K562 (cell line): ENCODE measurements around the gene POLR3E. TPM values are rescaled to one million over a fixed set of nuclear protein-coding genes. Genes with fewer than 3 reads are reported as not detected.

Experiments
- ATAC-seq: fragments of 200-7000 bp; cut with Tn5 transposase; 3 replicates; pipeline ENCODE4 v1.9.1; 2020; ENCODE audit warnings: moderate library complexity
- BruUV-seq: library from RNA; stranded (reverse); fragments of 400-500 nt; replicated peaks from 2 replicates; lab custom pipeline; 2021; lab: Mats Ljungman, UMichigan
- CTCF ChIA-PET: fragments of 300-600 bp; formaldehyde crosslinking; extraction: SDS; loops from one replicate; lab custom pipeline; 2021; ENCODE audit warnings: low intra/inter-chr PET ratio; lab: Yijun Ruan, JAX
- POLR2A ChIA-PET: fragments of 300-600, 350-650 bp; sonication (Branson Sonifier 250); formaldehyde crosslinking; extraction: SDS; loops from one replicate; lab custom pipeline; 2021; ENCODE audit warnings: antibody characterized with exemption, inconsistent platforms; lab: Yijun Ruan, JAX
- DNase-seq, 4 experiments: peaks; one replicate each; pipeline versions ENCODE4 v3.0.0 to v3.0.0-alpha.2; 2011 to 2018; ENCODE audit warnings: low spot score in 3 of 4, mixed read lengths in 3 of 4; ENCODE audit errors: extremely low read depth in 1 of 4
- FAIRE-seq: peaks from 2 replicates; lab custom pipeline; 2011; peaks lifted over from hg19 to GRCh38; lab: Jason Lieb, UNC
- H2AFZ ChIP-seq: 2 replicates; pipeline ENCODE4 v1.6.0; 2011; ENCODE audit warnings: low read depth, low read length, control low read depth, inconsistent platforms
- H3K27ac ChIP-seq: fragments of 200-600 bp; 3 replicates; pipeline ENCODE4 v1.8.0; 2011; ENCODE audit warnings: low read depth, mild to moderate bottlenecking, control low read depth, inconsistent platforms, low read length, moderate library complexity, mixed read lengths; ENCODE audit errors: extremely low read depth
- H3K27me3 ChIP-seq, 2 experiments: fragments of 300-600 bp in 1 of 2; 2 replicates in 1 of 2; 3 replicates in 1 of 2; pipeline versions ENCODE4 v1.6.0 to v1.8.0; 2011; ENCODE audit warnings: inconsistent platforms in 2 of 2, low read length in 2 of 2, mild to moderate bottlenecking in 1 of 2, mixed read lengths in 1 of 2, moderate library complexity in 1 of 2; ENCODE audit not compliant: control insufficient read depth in 2 of 2, insufficient read depth in 2 of 2
- H3K36me3 ChIP-seq: fragments of 300-600 bp; 3 replicates; pipeline ENCODE4 v1.8.0; 2011; ENCODE audit warnings: mild to moderate bottlenecking, low read length, inconsistent platforms; ENCODE audit not compliant: control insufficient read depth, insufficient read depth
- H3K4me1 ChIP-seq, 2 experiments: fragments of 200-600 bp in 1 of 2; replicated peaks in 1 of 2; 2 replicates in 1 of 2; 3 replicates in 1 of 2; pipeline versions ENCODE4 v1.5.1 to v1.8.0; 2011; ENCODE audit warnings: inconsistent platforms in 2 of 2, low read length in 2 of 2, mild to moderate bottlenecking in 1 of 2, mixed read lengths in 1 of 2, moderate library complexity in 1 of 2; ENCODE audit not compliant: control insufficient read depth in 2 of 2, insufficient read depth in 2 of 2
- H3K4me2 ChIP-seq: 2 replicates; pipeline ENCODE4 v1.6.1; 2011; ENCODE audit warnings: low read length, control low read depth, inconsistent platforms, mixed read lengths; ENCODE audit not compliant: insufficient read depth
- H3K4me3 ChIP-seq: fragments of 200-600 bp; sonication (generic), shearing (Covaris generic); 2 replicates; pipeline ENCODE4 v1.5.1; 2016; ENCODE audit warnings: control low read depth, inconsistent platforms
- H3K79me2 ChIP-seq: fragments of 200-600 bp; 3 replicates; pipeline ENCODE4 v1.8.0; 2011; ENCODE audit warnings: low read length, inconsistent platforms; ENCODE audit not compliant: control insufficient read depth, insufficient read depth
- H3K9ac ChIP-seq, 2 experiments: 2 replicates each; pipeline versions ENCODE4 v1.6.0 to v1.6.1; 2011; ENCODE audit warnings: low read depth in 2 of 2, low read length in 2 of 2, control low read depth in 1 of 2, inconsistent platforms in 1 of 2, mild to moderate bottlenecking in 1 of 2, mixed read lengths in 1 of 2; ENCODE audit not compliant: insufficient read depth in 1 of 2
- H3K9me1 ChIP-seq: one replicate; pipeline ENCODE4 v1.6.0; 2011; ENCODE audit warnings: inconsistent platforms, mild to moderate bottlenecking, low read length, moderate library complexity; ENCODE audit not compliant: control insufficient read depth, insufficient read depth
- H3K9me3 ChIP-seq: replicated peaks from 2 replicates; pipeline ENCODE4 v1.5.1; 2011; ENCODE audit warnings: low read depth, low read length, inconsistent platforms; ENCODE audit not compliant: control insufficient read depth, insufficient read depth
- H4K20me1 ChIP-seq: replicated peaks from 2 replicates; pipeline ENCODE4 v1.6.1; 2011; ENCODE audit warnings: low read length, inconsistent platforms, mixed read lengths; ENCODE audit not compliant: control insufficient read depth, insufficient read depth
- BCL6 ChIP-seq: fragments of 250-450 bp; sonication (Bioruptor Pico); IDR thresholded peaks from 2 replicates; pipeline ENCODE4 v1.4.0; 2020
- CBX8 ChIP-seq: fragments of 200-600 bp; sonication (generic); IDR thresholded peaks from 2 replicates; pipeline ENCODE4 v1.6.1; 2012; ENCODE audit warnings: borderline replicate concordance, mixed run types, low read depth, mild to moderate bottlenecking, moderate library complexity, mixed read lengths, low read length, control low read depth, inconsistent platforms; ENCODE audit not compliant: poor library complexity, severe bottlenecking; ENCODE audit errors: extremely low read depth
- CXXC5 ChIP-seq: fragments of 250-450 bp; sonication (Bioruptor Pico); IDR thresholded peaks from 2 replicates; pipeline ENCODE4 v1.8.0; 2022; ENCODE audit warnings: inconsistent platforms, mild to moderate bottlenecking, moderate library complexity
- ELF4 ChIP-seq: fragments of 450-650 bp; formaldehyde crosslinking; IDR thresholded peaks from 2 replicates; pipeline ENCODE4 v1.4.0; 2022; ENCODE audit warnings: missing genetic modification characterization
- FOXJ3 ChIP-seq: sonication (generic); formaldehyde crosslinking; IDR thresholded peaks from 2 replicates; pipeline ENCODE4 v1.4.0; 2020; ENCODE audit warnings: mild to moderate bottlenecking, missing genetic modification reagents
- GATAD2A ChIP-seq: fragments of 450-650 bp; IDR thresholded peaks from 2 replicates; pipeline ENCODE4 v1.6.1; 2017
- GTF2F1 ChIP-seq: IDR thresholded peaks from 2 replicates; pipeline ENCODE4 v1.6.1; 2011; ENCODE audit warnings: low read depth, low read length, improper control_type of control experiment
- KDM1A ChIP-seq, 2 experiments: fragments of 450-650 bp; IDR thresholded peaks; 2 replicates each; pipeline ENCODE4 v1.6.1; 2016; ENCODE audit warnings: mild to moderate bottlenecking in 2 of 2
- KDM2B ChIP-seq: fragments of 250-450 bp; sonication (Bioruptor Pico); IDR thresholded peaks from 2 replicates; pipeline ENCODE4 v1.8.0; 2021; ENCODE audit warnings: mild to moderate bottlenecking, moderate library complexity
- KLF13 ChIP-seq: fragments of 450-650 bp; IDR thresholded peaks from 2 replicates; pipeline ENCODE4 v1.6.1; 2016; ENCODE audit warnings: missing genetic modification characterization, low read depth, mild to moderate bottlenecking, missing compliant biosample characterization, moderate library complexity, borderline replicate concordance
- RFX7 ChIP-seq: fragments of 250-450 bp; sonication (Bioruptor Pico); IDR thresholded peaks from 2 replicates; pipeline ENCODE4 v1.5.1; 2021; ENCODE audit warnings: mild to moderate bottlenecking
- TARDBP ChIP-seq: fragments of 450-650 bp; IDR thresholded peaks from 2 replicates; pipeline ENCODE4 v1.6.1; 2016
- TCF15 ChIP-seq: fragments of 250-450 bp; sonication (Bioruptor Pico); IDR thresholded peaks from 2 replicates; pipeline ENCODE4 v1.8.0; 2022; ENCODE audit warnings: moderate library complexity, mild to moderate bottlenecking, inconsistent platforms
- ZFP36 ChIP-seq: fragments of 150-350 bp; IDR thresholded peaks from 2 replicates; pipeline ENCODE4 v1.6.1; 2018; ENCODE audit warnings: low read length, low read depth; ENCODE audit not compliant: partially characterized antibody
- ZNF224 ChIP-seq: sonication (generic); formaldehyde crosslinking; IDR thresholded peaks from 2 replicates; pipeline ENCODE4 v1.8.0; 2022; ENCODE audit warnings: mild to moderate bottlenecking, missing genetic modification reagents
- ZNF311 ChIP-seq: fragments of 250-450 bp; sonication (Bioruptor Pico); IDR thresholded peaks from 2 replicates; pipeline ENCODE4 v1.4.0; 2020; ENCODE audit warnings: mild to moderate bottlenecking, moderate library complexity
- ZNF436 ChIP-seq: fragments of 250-450, 450-650 bp; sonication (Bioruptor Pico); formaldehyde crosslinking; IDR thresholded peaks from 2 replicates; pipeline ENCODE4 v1.7.0; 2020; ENCODE audit warnings: mild to moderate bottlenecking
- ZNF79 ChIP-seq: fragments of 250-450 bp; sonication (Bioruptor Pico); IDR thresholded peaks from 2 replicates; pipeline ENCODE4 v1.4.0; 2020; ENCODE audit warnings: low read depth, mild to moderate bottlenecking, moderate library complexity
- WGBS: fragments of 100-300 bp; shearing (Covaris generic); methylation state at CpG from one replicate; pipeline ENCODE4 v1.1.6; 2016; ENCODE audit warnings: low coverage, mixed read lengths; ENCODE audit not compliant: insufficient coverage; ENCODE audit errors: missing lambda C conversion rate; 5-methylcytosine and 5-hydroxymethylcytosine counted together
- in situ Hi-C: fragments of 300-500 bp; cut with MboI; formaldehyde crosslinking; loops from 4 replicates; pipeline ENCODE4 v1.15.0; 2018; ENCODE audit warnings: inconsistent platforms, mixed read lengths
- intact Hi-C: fragments of 100-400 bp; cut with micrococcal nuclease; formaldehyde crosslinking; loops from 2 replicates; pipeline ENCODE4 v1.14.2; 2022
- polyA plus RNA-seq, 8 experiments: library from polyadenylated mRNA; depleted of rRNA in 4 of 8; stranded (reverse) in 5 of 8; unstranded in 3 of 8; fragments of >200 nt; fragmentation: Nextera tagmentation in 2 of 8; fragmentation: Illumina TruSeq in 1 of 8; extraction: Ambion mirVana in 2 of 8; extraction: Trizol in 1 of 8; gene quantifications; 2 replicates each; pipeline versions ENCODE4 v1.2.1 to v1.2.3, GENCODE V29; 2011 to 2014; ENCODE audit warnings: inconsistent platforms in 1 of 8, missing spikeins in 1 of 8
- total RNA-seq, 7 experiments: library from RNA; depleted of rRNA in 6 of 7; stranded (reverse); fragments of >200 nt in 6 of 7; fragmentation: Illumina TruSeq in 2 of 7; extraction: Trizol in 2 of 7; gene quantifications; 2 replicates each; pipeline versions ENCODE4 v1.2.1 to v1.2.3, GENCODE V29; 2011 to 2021; ENCODE audit warnings: low replicate concordance in 1 of 7
- TF ChIP-seq, protein P1 (sequence below): sonication (generic); formaldehyde crosslinking; IDR thresholded peaks from 2 replicates; pipeline ENCODE4 v1.8.0; 2022; ENCODE audit warnings: missing genetic modification reagents, mild to moderate bottlenecking, borderline replicate concordance
- TF ChIP-seq, protein P2 (sequence below): fragments of 250-450 bp; sonication (Bioruptor Pico); IDR thresholded peaks from 2 replicates; pipeline ENCODE4 v1.5.0; 2020; ENCODE audit warnings: mild to moderate bottlenecking

Gene POLR3E
- total and polyA plus RNA-seq, 9 of the 15 experiments (the other 6 are each of a cell fraction or from before 2014, with no cell fraction given): 17.7 to 151 (median 82.6) TPM

DNA sequence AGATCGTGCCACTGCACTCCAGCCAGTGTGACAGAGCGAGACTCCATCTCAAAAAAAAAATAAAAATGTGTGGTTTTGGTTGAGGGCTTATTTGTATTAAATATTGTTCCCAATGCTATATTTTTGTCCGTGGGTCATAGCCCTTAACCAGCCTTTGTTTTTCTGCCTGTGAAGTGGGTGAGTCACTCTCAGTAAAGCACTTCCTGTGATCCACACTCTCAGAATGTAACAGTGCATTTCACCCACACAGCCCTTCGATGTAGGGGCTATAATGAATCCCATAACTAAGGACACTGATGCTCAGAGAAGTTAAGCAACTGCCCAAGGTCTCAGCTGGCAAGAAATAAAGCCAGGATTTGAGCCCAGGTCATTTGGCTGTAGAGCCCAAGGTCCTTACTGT, 34.7 kb upstream of the POLR3E start:
- TF ChIP-seq CBX8 (no peak), GTF2F1 (no peak), ZNF311 (CRISPR knock-in tag) (no peak), FOXJ3 (CRISPR knock-in tag) (no peak), ELF4 (CRISPR knock-in tag) (no peak), KLF13 (tag) (no peak), CXXC5 (CRISPR knock-in tag) (no peak), TARDBP (no peak), RFX7 (CRISPR knock-in tag) (no peak), GATAD2A (no peak), ZNF436 (CRISPR knock-in tag) (no peak), ZFP36 (no peak), TCF15 (CRISPR knock-in tag) (no peak), BCL6 (CRISPR knock-in tag) (no peak), ZNF79 (no peak), KDM1A (IDR thresholded peaks at IDR 0.05) (no peak), ZNF224 (CRISPR knock-in tag) (no peak), KDM2B (CRISPR knock-in tag) (no peak)
- TF ChIP-seq, protein P1, sequence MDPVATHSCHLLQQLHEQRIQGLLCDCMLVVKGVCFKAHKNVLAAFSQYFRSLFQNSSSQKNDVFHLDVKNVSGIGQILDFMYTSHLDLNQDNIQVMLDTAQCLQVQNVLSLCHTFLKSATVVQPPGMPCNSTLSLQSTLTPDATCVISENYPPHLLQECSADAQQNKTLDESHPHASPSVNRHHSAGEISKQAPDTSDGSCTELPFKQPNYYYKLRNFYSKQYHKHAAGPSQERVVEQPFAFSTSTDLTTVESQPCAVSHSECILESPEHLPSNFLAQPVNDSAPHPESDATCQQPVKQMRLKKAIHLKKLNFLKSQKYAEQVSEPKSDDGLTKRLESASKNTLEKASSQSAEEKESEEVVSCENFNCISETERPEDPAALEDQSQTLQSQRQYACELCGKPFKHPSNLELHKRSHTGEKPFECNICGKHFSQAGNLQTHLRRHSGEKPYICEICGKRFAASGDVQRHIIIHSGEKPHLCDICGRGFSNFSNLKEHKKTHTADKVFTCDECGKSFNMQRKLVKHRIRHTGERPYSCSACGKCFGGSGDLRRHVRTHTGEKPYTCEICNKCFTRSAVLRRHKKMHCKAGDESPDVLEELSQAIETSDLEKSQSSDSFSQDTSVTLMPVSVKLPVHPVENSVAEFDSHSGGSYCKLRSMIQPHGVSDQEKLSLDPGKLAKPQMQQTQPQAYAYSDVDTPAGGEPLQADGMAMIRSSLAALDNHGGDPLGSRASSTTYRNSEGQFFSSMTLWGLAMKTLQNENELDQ: no peak
- TF ChIP-seq, protein P2, sequence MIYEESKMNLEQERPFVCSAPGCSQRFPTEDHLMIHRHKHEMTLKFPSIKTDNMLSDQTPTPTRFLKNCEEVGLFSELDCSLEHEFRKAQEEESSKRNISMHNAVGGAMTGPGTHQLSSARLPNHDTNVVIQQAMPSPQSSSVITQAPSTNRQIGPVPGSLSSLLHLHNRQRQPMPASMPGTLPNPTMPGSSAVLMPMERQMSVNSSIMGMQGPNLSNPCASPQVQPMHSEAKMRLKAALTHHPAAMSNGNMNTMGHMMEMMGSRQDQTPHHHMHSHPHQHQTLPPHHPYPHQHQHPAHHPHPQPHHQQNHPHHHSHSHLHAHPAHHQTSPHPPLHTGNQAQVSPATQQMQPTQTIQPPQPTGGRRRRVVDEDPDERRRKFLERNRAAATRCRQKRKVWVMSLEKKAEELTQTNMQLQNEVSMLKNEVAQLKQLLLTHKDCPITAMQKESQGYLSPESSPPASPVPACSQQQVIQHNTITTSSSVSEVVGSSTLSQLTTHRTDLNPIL (CRISPR knock-in tag): no peak
- FAIRE-seq: no peak
- Histone ChIP-seq H2AFZ (no peak overlapping the region), H3K9ac (no peak overlapping the region), H3K4me1 (peaks cover 0 to 5% of the 10 kb centered on the region in 2 experiments; a peak in 2 of 5 replicates), H3K4me3 (no peak overlapping the region), H3K36me3 (peaks cover 88% of the 10 kb centered on the region), H4K20me1 (no peaks in the 10 kb centered on the region), H3K27ac (no peak overlapping the region), H3K9me1 (no peaks in the 10 kb centered on the region), H3K27me3 (no peaks in the 10 kb centered on the region), H3K4me2 (no peak overlapping the region), H3K9me3 (peaks cover 6% of the 10 kb centered on the region), H3K79me2 (no peaks in the 10 kb centered on the region)
- 91% methylated on average over 4 of the region's 4 CpGs for WGBS
- DNase-seq: no peak
- no TSS peak for BruUV-seq
- in situ Hi-C loops (no loop called here), intact Hi-C loops (no loop called here)
- ATAC-seq: no peak
- CTCF ChIA-PET: no interaction called here
- POLR2A ChIA-PET: interaction anchor here (0.6 to 2.5 kb wide), 4 partner anchors 8 to 31 kb away, joined by 3 to 9 read pairs (median 4); no protein-coding TSS in a partner anchor
